GM10266 (cell line): ENCODE measurements around the gene SH3RF3.

Experiments
- DNase-seq: peaks from one replicate; pipeline ENCODE4 v3.0.0; 2012; ENCODE audit errors: extremely low spot score
- TF ChIP-seq, protein P1 (sequence below): IDR thresholded peaks from 2 replicates; pipeline ENCODE4 v1.5.1; 2012; ENCODE audit warnings: mild to moderate bottlenecking, low read depth; ENCODE audit not compliant: control insufficient read depth, insufficient read depth; ENCODE audit errors: missing control alignments

Gene SH3RF3

DNA sequence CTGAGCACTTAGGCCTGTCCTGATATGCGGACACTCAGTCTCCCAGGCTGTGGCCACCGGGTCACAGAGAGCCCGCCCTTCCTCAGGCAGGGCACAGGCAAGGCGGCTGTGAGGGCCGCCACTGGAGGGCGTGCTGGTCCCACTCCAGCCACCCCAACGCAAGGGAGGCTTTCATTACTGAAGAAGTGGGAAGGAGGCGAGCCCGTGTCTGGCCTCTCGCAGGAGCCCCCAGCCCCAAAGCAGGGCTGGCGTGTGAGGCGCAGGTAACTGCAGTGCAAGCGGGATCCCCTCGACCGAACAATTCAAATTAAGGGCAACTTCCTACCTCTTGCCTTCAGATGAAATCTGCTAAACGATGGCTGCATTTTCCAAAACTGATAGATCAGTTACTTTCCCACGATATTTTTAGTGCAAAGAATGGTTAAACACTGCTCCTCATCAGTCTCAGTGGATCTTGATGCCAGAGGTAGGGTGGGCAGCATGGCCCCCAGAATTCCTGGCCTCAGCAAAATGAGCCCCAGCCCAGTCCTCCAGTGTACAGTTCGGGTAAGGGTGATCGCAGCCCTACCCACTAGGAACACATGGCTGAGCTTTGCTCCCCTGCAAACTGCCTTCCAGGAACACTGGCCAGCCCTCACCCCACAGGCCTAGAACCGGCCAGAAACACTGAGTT lies 387.6 kb downstream of the SH3RF3 start:
- TF ChIP-seq, protein P1, sequence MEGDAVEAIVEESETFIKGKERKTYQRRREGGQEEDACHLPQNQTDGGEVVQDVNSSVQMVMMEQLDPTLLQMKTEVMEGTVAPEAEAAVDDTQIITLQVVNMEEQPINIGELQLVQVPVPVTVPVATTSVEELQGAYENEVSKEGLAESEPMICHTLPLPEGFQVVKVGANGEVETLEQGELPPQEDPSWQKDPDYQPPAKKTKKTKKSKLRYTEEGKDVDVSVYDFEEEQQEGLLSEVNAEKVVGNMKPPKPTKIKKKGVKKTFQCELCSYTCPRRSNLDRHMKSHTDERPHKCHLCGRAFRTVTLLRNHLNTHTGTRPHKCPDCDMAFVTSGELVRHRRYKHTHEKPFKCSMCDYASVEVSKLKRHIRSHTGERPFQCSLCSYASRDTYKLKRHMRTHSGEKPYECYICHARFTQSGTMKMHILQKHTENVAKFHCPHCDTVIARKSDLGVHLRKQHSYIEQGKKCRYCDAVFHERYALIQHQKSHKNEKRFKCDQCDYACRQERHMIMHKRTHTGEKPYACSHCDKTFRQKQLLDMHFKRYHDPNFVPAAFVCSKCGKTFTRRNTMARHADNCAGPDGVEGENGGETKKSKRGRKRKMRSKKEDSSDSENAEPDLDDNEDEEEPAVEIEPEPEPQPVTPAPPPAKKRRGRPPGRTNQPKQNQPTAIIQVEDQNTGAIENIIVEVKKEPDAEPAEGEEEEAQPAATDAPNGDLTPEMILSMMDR = peak; percentile 65
- DNase-seq = peak; percentile 61

DNA sequence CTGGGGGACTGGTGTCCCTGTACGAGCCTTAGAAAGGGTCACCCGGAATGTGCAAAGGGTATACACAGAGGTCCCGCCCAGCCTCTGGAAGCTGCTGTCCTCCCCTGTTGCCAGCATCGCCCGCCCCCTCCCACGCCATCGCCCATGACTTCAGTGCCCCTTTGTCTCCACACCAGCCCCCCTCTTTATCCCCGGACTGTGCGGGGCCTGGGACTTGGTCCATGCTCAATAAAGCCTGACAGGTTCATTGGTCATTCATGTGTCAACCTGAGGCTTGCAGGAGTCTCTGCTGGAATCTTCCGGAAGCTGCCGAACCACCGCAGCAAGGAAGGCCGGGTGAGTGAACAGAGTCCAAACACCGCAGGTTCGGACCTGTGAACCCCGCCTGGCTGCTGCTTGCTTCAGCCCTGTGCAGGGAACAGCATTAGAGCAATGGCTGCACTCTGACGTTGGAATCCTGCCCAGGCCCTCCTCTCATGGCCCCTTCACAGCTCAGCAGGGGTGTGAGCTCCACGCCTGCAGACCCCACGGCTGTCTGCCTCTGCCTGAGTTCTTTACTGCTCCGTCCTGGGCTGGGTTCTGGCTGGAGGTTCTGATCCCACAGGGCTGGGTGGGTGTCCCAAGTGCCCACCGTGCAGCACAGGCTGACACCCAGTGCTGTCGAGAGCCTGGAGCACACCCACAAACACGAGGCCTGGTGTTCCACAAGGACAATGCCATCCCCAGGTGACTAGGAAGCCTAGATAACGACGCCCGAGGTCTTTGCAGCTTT lies 388.3 kb downstream of the SH3RF3 start:
- DNase-seq = no peak
- TF ChIP-seq, protein P1 = no peak

DNA sequence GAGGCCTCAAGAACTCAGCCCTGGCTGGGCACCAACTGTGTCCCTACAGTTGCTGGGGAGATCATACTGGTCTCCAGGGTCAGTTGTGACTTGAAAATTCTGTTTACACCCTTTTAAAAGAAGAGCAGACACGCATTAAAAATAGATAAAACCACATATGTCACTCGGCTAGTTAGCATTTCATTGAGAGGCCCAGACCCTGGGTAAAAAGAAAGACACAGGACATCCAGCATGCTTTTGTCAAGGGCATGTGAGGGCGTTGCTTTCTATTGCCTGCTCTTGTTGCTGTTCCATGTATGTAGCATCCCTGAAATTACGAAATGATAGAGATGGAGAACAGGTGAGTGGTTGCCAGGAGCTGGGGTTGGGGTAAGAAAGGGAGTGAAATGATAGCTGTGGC lies 390.5 kb downstream of the SH3RF3 start:
- TF ChIP-seq, protein P1 = no peak
- no peak for DNase-seq

DNA sequence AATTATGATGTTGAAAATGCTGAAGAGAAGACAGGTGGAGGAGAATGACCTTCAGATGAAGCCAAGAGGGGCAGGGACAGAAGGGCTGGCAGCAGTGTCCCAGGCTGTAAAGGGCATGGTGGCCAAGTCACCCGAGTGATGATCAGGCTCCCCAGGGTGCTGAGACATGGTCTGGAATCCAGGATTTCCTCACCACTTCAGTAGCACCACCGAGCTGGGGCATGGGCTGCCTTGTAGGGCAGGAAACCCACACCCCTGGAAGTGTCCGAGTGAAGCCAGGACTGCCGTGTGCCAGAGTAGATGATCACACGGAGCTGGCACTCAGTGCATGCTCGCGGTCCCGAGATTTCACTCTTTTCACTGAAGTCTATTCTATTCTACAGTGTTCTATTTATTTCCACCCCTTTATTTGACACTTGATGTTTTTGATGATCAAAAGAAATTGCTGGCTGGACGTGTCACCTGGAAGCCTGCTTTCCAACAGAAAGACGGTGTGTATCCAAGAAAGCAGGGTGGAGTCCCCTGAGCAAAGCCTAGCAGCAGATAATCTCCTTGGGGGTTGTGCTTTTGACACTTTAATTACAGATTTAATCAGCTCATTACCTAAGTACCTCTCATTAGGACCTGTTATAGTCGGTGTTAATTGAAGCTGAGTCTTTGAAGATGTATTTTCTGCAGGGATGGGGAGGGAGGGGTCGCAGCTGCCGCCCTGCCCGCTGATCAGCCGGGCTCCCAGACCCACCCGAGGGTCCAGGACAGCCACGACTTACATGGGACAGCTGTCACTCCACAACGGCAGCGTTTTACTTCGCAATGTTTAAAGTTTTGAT lies 392.4 kb downstream of the SH3RF3 start:
- no peak for DNase-seq
- TF ChIP-seq, protein P1 = no peak

DNA sequence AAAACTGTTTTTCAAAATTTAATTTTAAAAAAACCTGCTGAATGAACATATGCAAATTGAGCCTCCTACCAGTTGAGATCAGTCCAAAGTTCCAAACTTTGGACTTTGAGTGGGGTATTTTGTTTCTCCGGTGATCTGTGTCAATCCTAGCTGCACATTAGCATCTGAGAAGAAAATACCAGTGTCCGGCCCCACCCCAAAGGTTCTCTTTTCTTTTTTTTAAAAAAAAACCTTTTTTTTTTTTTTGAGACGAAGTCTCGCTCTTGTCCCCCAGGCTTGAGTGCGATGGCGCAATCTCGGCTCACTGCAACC lies 393.0 kb downstream of the SH3RF3 start:
- TF ChIP-seq, protein P1 = no peak

DNA sequence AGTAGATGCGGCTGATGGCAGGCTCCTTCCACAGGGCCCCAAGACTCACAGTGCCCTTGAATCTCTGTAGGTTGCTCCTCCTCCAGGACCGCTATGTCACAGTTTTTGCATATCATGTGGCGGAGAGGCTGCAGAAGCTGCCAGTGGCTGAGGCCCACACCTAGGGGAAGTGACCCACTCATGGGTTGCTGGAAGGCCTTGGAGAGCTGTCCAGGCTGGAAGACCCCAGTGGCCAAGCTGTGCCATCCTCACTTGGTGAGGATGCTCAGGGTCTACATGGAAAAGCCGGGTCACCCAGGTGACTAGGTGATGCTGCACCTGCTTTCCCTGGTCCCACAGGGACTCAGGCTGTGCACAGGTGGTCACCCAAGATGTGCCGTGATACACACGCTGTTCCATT lies 394.1 kb downstream of the SH3RF3 start:
- no peak for DNase-seq
- TF ChIP-seq, protein P1 = no peak

More for the DNA sequence above, 393.0 kb downstream of the SH3RF3 start:
- DNase-seq = no peak
